Psoas muscle (tissue), 8 donors: ENCODE measurements around the gene TINCR. TPM values are rescaled to one million over a fixed set of nuclear protein-coding genes. Genes with fewer than 3 reads are reported as not detected.
A peak's percentile ranks its signal among the peaks of the same experiment; 100 is the strongest.
"Not testable (repeated sequence)": the region's sequence is repeated elsewhere in the genome, so short reads cannot be mapped to it uniquely, and the experiment has no call there.

Experiments used
- ATAC-seq, 4 donors: fragments of 200-7000 bp; cut with Tn5 transposase; one replicate each; pipeline ENCODE4 v1.9.1; 2020; ENCODE audit warnings: moderate library complexity in 3 of 4, mild to moderate bottlenecking in 2 of 4
- DNase-seq, 2 donors: peaks; one replicate each; pipeline ENCODE4 v3.0.0-alpha.2; 2020
- H3K27ac ChIP-seq: fragments of 200-600 bp; one replicate; pipeline ENCODE4 v1.8.0; 2022
- H3K27me3 ChIP-seq, 3 donors: fragments of 200-600 bp in 1 of 3; one replicate each; pipeline versions ENCODE4 v1.6.1 to v1.8.0; 2013 to 2022; ENCODE audit warnings: low read length in 2 of 3, mild to moderate bottlenecking in 2 of 3, moderate library complexity in 1 of 3; ENCODE audit not compliant: insufficient read depth in 3 of 3
- H3K36me3 ChIP-seq, 2 donors: fragments of 200-600 bp in 1 of 2; one replicate each; pipeline versions ENCODE4 v1.6.1 to v1.8.0; 2013 to 2022; ENCODE audit warnings: low read depth in 1 of 2, mild to moderate bottlenecking in 1 of 2, moderate library complexity in 1 of 2; ENCODE audit not compliant: insufficient read depth in 1 of 2
- H3K4me1 ChIP-seq: fragments of 200-600 bp; one replicate; pipeline ENCODE4 v1.8.0; 2022
- H3K4me3 ChIP-seq: fragments of 200-600 bp; one replicate; pipeline ENCODE4 v1.8.0; 2022; ENCODE audit warnings: mild to moderate bottlenecking
- H3K9me3 ChIP-seq: fragments of 200-600 bp; one replicate; pipeline ENCODE4 v1.8.0; 2022
- CTCF ChIP-seq: fragments of 200-600 bp; IDR thresholded peaks from one replicate; pipeline ENCODE4 v1.8.0; 2022; ENCODE audit warnings: antibody characterized with exemption
- WGBS, 3 donors: extraction: QIAGEN DNeasy Blood & Tissue Kit; methylation state at CpG; one replicate each; pipeline versions ENCODE4 v1.1.6 to v1.1.7; 2013; 5-methylcytosine and 5-hydroxymethylcytosine counted together
- intact Hi-C, 2 donors: fragments of 100-400 bp; cut with DNase I; formaldehyde crosslinking; loops; one replicate each; pipeline versions ENCODE4 v1.11.0 to v1.14.2; 2022
- polyA plus RNA-seq, 3 donors: library from polyadenylated mRNA; stranded (reverse); fragments of 200-250 nt; gene quantifications; one replicate each; pipeline ENCODE4 v1.2.3, GENCODE V29; 2013
- total RNA-seq, 4 donors: library from RNA; stranded (reverse); fragmentation: NEBNext Ultra II Directional in 2 of 4; extraction: Animal tissue kit (Norgen Biotek cat#: 25700) in 2 of 4; gene quantifications; one replicate each; pipeline versions ENCODE4 v1.2.1 to v1.2.4, GENCODE V29; 2021 to 2023
- donor health status: healthy with polysubstance abuse.
- donor health status: DM: no; HTN: no; CAD: no; lungs with moderate emphysema.
- donor health status: Bipolar disorder and iron deficiency.
- donor health status: healthy.
- donor health status: DM: yes; HTN: yes; CAD: no.
- donor health status: DM: no; HTN: no; CAD: no.
- donor health status: DM: no; HTN: no; CAD: no.
- donor health status: DM: yes; HTN: yes; CAD: no.

TINCR gene
- total and polyA plus RNA-seq, 7 donors, result 0.06 to 0.38 (median 0.18) TPM; not detected in 2

DNA sequence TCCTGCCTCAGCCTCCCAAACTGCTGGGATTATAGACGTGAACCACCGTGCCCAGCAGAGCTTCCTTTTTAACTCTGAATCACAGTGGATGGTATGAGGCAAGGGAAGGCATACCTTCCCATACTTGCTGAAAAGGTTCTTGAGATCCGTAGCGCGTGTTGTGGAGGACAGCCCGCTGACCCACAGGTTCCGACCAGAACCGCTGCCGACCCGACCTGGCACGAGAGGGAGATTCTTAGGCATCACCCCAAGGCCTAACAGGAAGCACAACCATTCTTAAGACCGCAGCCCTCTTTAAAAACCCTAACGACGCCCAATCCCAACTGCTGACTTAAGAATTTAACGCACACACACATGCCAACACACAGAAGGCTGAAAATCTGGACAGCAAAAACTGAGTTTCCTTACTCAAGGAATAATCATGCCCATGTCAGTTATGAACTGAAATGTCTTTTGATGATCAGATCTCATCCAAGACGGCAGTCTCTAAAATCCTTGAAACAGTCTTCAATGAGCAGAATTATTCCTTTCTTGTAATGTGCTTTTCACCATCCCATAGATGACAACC is 42.2 kb upstream of the TINCR start:
- H3K4me3 ChIP-seq, result no peak overlapping the region
- H3K27ac ChIP-seq, result no peak overlapping the region
- H3K36me3 ChIP-seq, result peaks cover 41 to 93% of the 10 kb centered on the region in 2 donors
- intact Hi-C loops, result loop anchor here in 1 of 2 donors (5.0 kb wide), 1 partner anchor 47 kb away; no protein-coding TSS in a partner anchor
- H3K4me1 ChIP-seq, result no peaks in the 10 kb centered on the region
- no peak for ATAC-seq
- DNase-seq, result peak in 1 of 2 donors; percentile 26
- TF ChIP-seq CTCF, result no peak
- H3K9me3 ChIP-seq, result no peaks in the 10 kb centered on the region
- no peaks in the 10 kb centered on the region for H3K27me3 ChIP-seq
- WGBS, 3 donors, result 90 to 93% (median 92%) methylated on average over 16 of the region's 16 CpGs

GRCh38 chr19:5608766-5609165 is 41.0 kb upstream of the TINCR start:
- H3K27ac ChIP-seq, ATAC-seq, H3K4me3 ChIP-seq, intact Hi-C loops, H3K9me3 ChIP-seq, H3K4me1 ChIP-seq, H3K27me3 ChIP-seq: not testable (repeated sequence)
- DNase-seq, result peak in 1 of 2 donors; percentile 2
- WGBS, 3 donors, result 92 to 93% (median 92%) methylated on average over 9 of the region's 9 CpGs
- peaks cover 43 to 93% of the 10 kb centered on the region in 2 donors for H3K36me3 ChIP-seq

DNA sequence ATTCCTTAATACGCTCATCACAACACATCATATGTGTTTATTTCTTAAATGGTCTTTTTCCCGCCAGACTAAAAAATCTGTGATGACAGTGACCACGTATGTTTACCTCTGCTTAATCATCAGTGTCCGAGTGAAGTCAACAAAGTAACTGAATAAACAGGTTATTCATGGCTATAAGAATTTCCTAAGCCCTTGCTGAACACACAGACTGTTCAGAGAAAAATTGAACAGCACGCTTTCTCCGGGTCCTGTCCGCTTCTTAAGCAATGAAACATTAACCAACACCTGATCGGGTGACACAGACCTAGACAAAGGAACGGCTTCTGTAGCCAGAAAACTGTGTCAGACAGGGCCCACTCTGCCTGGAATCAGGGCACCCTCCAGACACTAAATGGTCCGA is 40.5 kb upstream of the TINCR start:
- Histone ChIP-seq H3K4me3 (no peak overlapping the region), H3K9me3 (no peaks in the 10 kb centered on the region), H3K27me3 (no peaks in the 10 kb centered on the region), H3K27ac (peak overlapping the region; percentile 36), H3K36me3 (peaks cover 39 to 93% of the 10 kb centered on the region in 2 donors), H3K4me1 (no peaks in the 10 kb centered on the region)
- DNase-seq (no peak), ATAC-seq (peak in 2 of 4 donors; percentile 18 to 19)
- TF ChIP-seq CTCF, result no peak
- WGBS, 3 donors, result 90 to 94% (median 91%) methylated on average over 10 of the region's 10 CpGs
- intact Hi-C loops, result no loop called here

DNA sequence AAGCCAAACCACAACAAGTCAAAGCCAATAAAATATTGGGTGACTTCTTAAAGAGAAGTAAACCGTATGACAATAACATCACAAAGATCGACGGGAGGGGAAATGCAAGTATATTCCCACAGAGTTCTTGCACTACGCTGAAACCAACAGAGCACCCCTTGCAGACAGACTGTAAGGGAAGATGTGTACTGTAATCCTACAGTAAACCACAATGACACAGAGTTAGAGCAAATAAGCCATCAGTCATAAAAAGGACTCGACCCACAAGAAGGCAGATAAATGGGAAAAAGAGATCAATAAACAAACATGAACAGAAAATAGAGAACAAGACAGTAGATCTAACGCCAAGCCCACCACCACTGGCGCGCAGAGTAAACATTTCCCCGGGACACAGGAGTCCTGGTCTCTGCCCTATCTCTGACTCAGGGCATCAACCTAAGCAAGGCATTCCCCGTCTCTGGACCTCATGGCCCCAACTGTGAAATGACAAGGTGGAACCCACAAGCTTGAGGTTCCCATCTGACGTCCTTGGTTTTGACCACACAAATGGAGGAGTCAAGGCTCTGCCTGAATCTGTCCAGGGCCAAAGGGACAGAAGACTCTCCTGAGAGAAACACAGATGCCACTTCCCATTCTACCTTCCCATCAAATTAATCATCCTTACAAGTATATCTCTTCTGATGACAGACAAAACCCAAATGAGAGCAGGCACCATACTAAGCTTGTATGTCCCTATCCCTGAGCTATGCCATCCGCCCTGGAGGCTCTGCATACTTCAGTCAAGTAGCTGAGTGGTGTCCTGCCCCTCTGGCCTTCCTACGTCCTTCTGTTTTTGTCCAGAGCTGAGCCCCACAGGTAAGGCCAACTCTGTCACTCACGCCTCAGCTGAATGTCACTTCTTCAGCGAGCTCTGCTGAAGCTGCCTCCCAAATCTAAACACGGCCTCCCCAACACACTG is 39.8 kb upstream of the TINCR start:
- no peak for TF ChIP-seq CTCF
- peak overlapping the region; percentile 36 for H3K27ac ChIP-seq
- peak in 1 of 2 donors; percentile 27 for DNase-seq
- no peak overlapping the region for H3K4me3 ChIP-seq
- no peaks in the 10 kb centered on the region for H3K9me3 ChIP-seq
- peaks cover 32 to 93% of the 10 kb centered on the region in 2 donors for H3K36me3 ChIP-seq
- no peaks in the 10 kb centered on the region for H3K27me3 ChIP-seq
- WGBS, 3 donors, result 91 to 93% (median 91%) methylated on average over 16 of the region's 16 CpGs
- no peaks in the 10 kb centered on the region for H3K4me1 ChIP-seq
- ATAC-seq, result peak; percentile 71 to 75 (median 72)
- intact Hi-C loops, result no loop called here

DNA sequence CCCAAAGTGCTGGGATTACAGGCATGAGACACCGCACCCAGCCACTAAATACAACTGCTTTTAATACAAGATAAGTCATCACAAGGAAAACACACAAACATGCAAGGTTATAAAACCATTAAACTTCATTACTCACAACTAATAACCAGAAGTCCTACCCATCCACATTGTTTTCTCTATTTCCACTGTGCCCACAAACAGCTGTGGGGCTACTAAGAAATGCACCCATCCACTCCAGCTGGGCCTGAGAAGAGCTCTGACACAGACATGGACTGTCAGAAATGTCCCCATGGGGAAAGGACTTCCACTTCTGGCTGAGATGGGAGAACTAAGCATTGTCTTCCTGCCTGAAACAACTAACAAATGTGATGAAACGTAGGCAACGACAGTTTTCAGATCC is 37.6 kb upstream of the TINCR start:
- H3K27ac ChIP-seq, result no peak overlapping the region
- no peak for TF ChIP-seq CTCF
- H3K36me3 ChIP-seq, result peaks cover 27 to 96% of the 10 kb centered on the region in 2 donors
- H3K4me3 ChIP-seq, result no peak overlapping the region
- H3K4me1 ChIP-seq, result no peaks in the 10 kb centered on the region
- DNase-seq (no peak), ATAC-seq (no peak)
- H3K9me3 ChIP-seq, result no peaks in the 10 kb centered on the region
- intact Hi-C loops, result no loop called here
- 81 to 89% (median 85%) methylated on average over 3 of the region's 3 CpGs for WGBS, 3 donors
- H3K27me3 ChIP-seq, result no peaks in the 10 kb centered on the region
